ENCODE measurements around the gene DKK1.
"Not testable (repeated sequence)": the region's sequence is repeated elsewhere in the genome, so short reads cannot be mapped to it uniquely, and the experiment has no call there.

The DKK1 gene

GRCh38 chr10:52353205-52353604 lies 39.1 kb downstream of the DKK1 start:
- TF ChIP-seq, protein P1, sequence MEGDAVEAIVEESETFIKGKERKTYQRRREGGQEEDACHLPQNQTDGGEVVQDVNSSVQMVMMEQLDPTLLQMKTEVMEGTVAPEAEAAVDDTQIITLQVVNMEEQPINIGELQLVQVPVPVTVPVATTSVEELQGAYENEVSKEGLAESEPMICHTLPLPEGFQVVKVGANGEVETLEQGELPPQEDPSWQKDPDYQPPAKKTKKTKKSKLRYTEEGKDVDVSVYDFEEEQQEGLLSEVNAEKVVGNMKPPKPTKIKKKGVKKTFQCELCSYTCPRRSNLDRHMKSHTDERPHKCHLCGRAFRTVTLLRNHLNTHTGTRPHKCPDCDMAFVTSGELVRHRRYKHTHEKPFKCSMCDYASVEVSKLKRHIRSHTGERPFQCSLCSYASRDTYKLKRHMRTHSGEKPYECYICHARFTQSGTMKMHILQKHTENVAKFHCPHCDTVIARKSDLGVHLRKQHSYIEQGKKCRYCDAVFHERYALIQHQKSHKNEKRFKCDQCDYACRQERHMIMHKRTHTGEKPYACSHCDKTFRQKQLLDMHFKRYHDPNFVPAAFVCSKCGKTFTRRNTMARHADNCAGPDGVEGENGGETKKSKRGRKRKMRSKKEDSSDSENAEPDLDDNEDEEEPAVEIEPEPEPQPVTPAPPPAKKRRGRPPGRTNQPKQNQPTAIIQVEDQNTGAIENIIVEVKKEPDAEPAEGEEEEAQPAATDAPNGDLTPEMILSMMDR (IDR thresholded peaks at IDR 0.05): no peak
- no peaks in the 10 kb centered on the region for H3K9me3 ChIP-seq (ENCODE audit: control insufficient read depth, low read length)
- no peaks in the 10 kb centered on the region for H3K4me1 ChIP-seq
- no peak overlapping the region for H3K9ac ChIP-seq
- no peak overlapping the region for H2AFZ ChIP-seq
- H3K36me3 ChIP-seq (ENCODE audit: control insufficient read depth, insufficient read depth, low read length): no peaks in the 10 kb centered on the region
- no peaks in the 10 kb centered on the region for H3K27me3 ChIP-seq (ENCODE audit: control insufficient read depth, insufficient read depth, low read length)
- no peak overlapping the region for H3K27ac ChIP-seq
- H3K79me2 ChIP-seq: no peaks in the 10 kb centered on the region
- no peak overlapping the region for H3K4me3 ChIP-seq (ENCODE audit: low read depth, low read length)
- no peak overlapping the region for H3K4me2 ChIP-seq (ENCODE audit: low read length)

DNA sequence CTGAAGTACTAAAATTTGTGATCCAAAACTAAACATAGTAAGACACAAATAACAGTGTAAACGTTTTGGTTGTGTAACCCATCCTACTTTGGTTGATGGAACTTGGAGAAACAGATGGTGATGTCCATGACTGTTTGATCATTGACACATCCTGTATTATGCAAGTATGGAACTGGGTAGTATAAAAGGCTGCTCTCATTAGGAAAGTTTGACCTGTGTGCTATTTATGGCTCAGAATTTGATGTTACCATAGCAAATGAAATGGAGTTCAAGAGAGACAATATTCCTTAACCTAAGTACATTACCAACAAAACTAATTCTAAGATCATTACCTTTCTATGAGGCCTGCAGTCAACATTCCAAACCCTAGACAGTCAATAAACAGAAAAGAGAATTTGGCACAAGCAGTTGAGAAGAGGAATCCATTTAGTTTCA lies 39.9 kb downstream of the DKK1 start:
- TF ChIP-seq, protein P1 (IDR thresholded peaks at IDR 0.05): no peak

GRCh38 chr10:52357971-52358370 lies 43.9 kb downstream of the DKK1 start:
- no peaks in the 10 kb centered on the region for H3K27me3 ChIP-seq (ENCODE audit: control insufficient read depth, insufficient read depth, low read length)
- H3K4me3 ChIP-seq (ENCODE audit: low read depth, low read length): no peak overlapping the region

More for the DNA sequence above, 39.9 kb downstream of the DKK1 start:
- H3K9ac ChIP-seq: no peak overlapping the region
- H3K4me2 ChIP-seq (ENCODE audit: low read length): no peak overlapping the region
- H3K79me2 ChIP-seq: no peaks in the 10 kb centered on the region
- no peak overlapping the region for H3K27ac ChIP-seq
- no peak overlapping the region for H3K4me3 ChIP-seq (ENCODE audit: low read depth, low read length)
- H2AFZ ChIP-seq: no peak overlapping the region
- no peaks in the 10 kb centered on the region for H3K4me1 ChIP-seq
- no peaks in the 10 kb centered on the region for H3K27me3 ChIP-seq (ENCODE audit: control insufficient read depth, insufficient read depth, low read length)
- H3K36me3 ChIP-seq (ENCODE audit: control insufficient read depth, insufficient read depth, low read length): no peaks in the 10 kb centered on the region
- no peaks in the 10 kb centered on the region for H3K9me3 ChIP-seq (ENCODE audit: control insufficient read depth, low read length)

DNA sequence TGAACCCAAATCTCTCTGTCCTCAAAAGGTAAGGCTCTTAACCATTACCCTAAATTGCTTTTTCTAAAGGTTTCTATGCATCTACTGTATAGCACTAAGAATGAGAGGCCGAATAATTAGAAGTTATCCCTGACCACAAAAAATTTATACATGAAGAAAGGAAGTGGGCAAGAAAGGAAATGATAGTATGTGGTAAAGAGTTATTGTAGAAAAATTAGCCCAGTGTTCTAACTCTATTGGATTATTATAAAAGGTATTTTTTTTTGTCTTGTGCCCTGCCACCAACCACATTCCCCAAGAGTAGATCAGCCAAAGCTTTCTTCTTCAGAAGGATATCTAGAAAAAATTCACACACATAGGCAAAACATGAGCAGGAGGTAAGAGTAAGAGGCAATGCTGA lies 45.4 kb downstream of the DKK1 start:
- Histone ChIP-seq H2AFZ (no peak overlapping the region), H3K36me3 (ENCODE audit: control insufficient read depth, insufficient read depth, low read length) (no peaks in the 10 kb centered on the region), H3K4me1 (no peaks in the 10 kb centered on the region), H3K27me3 (ENCODE audit: control insufficient read depth, insufficient read depth, low read length) (no peaks in the 10 kb centered on the region), H3K9ac (no peak overlapping the region), H3K4me2 (ENCODE audit: low read length) (no peak overlapping the region), H3K27ac (no peak overlapping the region), H3K79me2 (no peaks in the 10 kb centered on the region), H3K4me3 (ENCODE audit: low read depth, low read length) (no peak overlapping the region), H3K9me3 (ENCODE audit: control insufficient read depth, low read length) (no peaks in the 10 kb centered on the region)
- TF ChIP-seq, protein P1 (IDR thresholded peaks at IDR 0.05): no peak

More at GRCh38 chr10:52357971-52358370, 43.9 kb downstream of the DKK1 start:
- Histone ChIP-seq H3K27ac (no peak overlapping the region), H3K36me3 (ENCODE audit: control insufficient read depth, insufficient read depth, low read length) (no peaks in the 10 kb centered on the region), H2AFZ (no peak overlapping the region), H3K9ac (no peak overlapping the region), H3K4me2 (ENCODE audit: low read length) (no peak overlapping the region), H3K79me2 (no peaks in the 10 kb centered on the region), H3K4me1 (no peaks in the 10 kb centered on the region), H3K9me3 (ENCODE audit: control insufficient read depth, low read length) (no peaks in the 10 kb centered on the region)
- TF ChIP-seq, protein P1 (IDR thresholded peaks at IDR 0.05): no peak

GRCh38 chr10:52365547-52366432 lies 51.7 kb downstream of the DKK1 start:
- H3K27me3 ChIP-seq (ENCODE audit: control insufficient read depth, insufficient read depth, low read length); H3K9me3 ChIP-seq (ENCODE audit: control insufficient read depth, low read length); H2AFZ ChIP-seq; H3K4me1 ChIP-seq; H3K36me3 ChIP-seq (ENCODE audit: control insufficient read depth, insufficient read depth, low read length); H3K27ac ChIP-seq; H3K4me3 ChIP-seq (ENCODE audit: low read depth, low read length); H3K4me2 ChIP-seq (ENCODE audit: low read length); H3K79me2 ChIP-seq; H3K9ac ChIP-seq: not testable (repeated sequence)
